SK-N-SH (cell line): Measurements from ENCODE around the gene SKIC2. TPM values are rescaled to one million over a fixed set of nuclear protein-coding genes. Genes with fewer than 3 reads are reported as not detected.

Experiments used
- CTCF ChIA-PET: fragments of 300-600, 350-600 bp; formaldehyde crosslinking; extraction: SDS; loops from one replicate; lab custom pipeline; 2021; lab: Yijun Ruan, JAX
- POLR2A ChIA-PET: fragments of 350-600 bp; sonication (Branson Sonifier 250); formaldehyde crosslinking; extraction: SDS; loops from one replicate; lab custom pipeline; 2020; ENCODE audit warnings: antibody characterized with exemption, inconsistent platforms; lab: Yijun Ruan, JAX
- DNase-seq: peaks from one replicate; pipeline ENCODE4 v3.0.0; 2012
- H2AFZ ChIP-seq: fragments of 200-600 bp; sonication (generic); 2 replicates; pipeline ENCODE4 v1.8.1; 2016; ENCODE audit warnings: antibody characterized with exemption, mild to moderate bottlenecking, low read depth
- H3F3A ChIP-seq: fragments of 200-600 bp; sonication (generic); replicated peaks from 2 replicates; pipeline ENCODE3; 2016; ENCODE audit warnings: antibody characterized with exemption, mild to moderate bottlenecking; ENCODE audit not compliant: insufficient read depth
- H3K27ac ChIP-seq, 2 experiments: fragments of 200-500 bp in 1 of 2; fragments of 200-600 bp in 1 of 2; sonication (Bioruptor generic) in 1 of 2; sonication (generic), shearing (Covaris generic) in 1 of 2; 2 replicates each; pipeline versions ENCODE4 v1.5.1 to v1.6.1; 2014 to 2016; ENCODE audit warnings: low read depth in 2 of 2, inconsistent platforms in 1 of 2, low read length in 1 of 2, mild to moderate bottlenecking in 1 of 2, mixed read lengths in 1 of 2
- H3K27me3 ChIP-seq: fragments of 200-600 bp; sonication (generic), shearing (Covaris generic); 2 replicates; pipeline ENCODE4 v1.6.1; 2016; ENCODE audit warnings: mixed run types; ENCODE audit not compliant: insufficient read depth
- H3K36me3 ChIP-seq, 2 experiments: fragments of 200-500 bp in 1 of 2; fragments of 200-600 bp in 1 of 2; sonication (Bioruptor generic) in 1 of 2; sonication (generic) in 1 of 2; replicated peaks in 1 of 2; 2 replicates each; pipeline versions ENCODE3 to v1.5.1; 2014 to 2016; ENCODE audit warnings: low read length in 1 of 2, mild to moderate bottlenecking in 1 of 2; ENCODE audit not compliant: insufficient read depth in 2 of 2, control insufficient read depth in 1 of 2
- H3K4me1 ChIP-seq, 2 experiments: fragments of 200-500 bp in 1 of 2; fragments of 200-600 bp in 1 of 2; sonication (Bioruptor generic) in 1 of 2; sonication (generic), shearing (Covaris generic) in 1 of 2; 2 replicates each; pipeline versions ENCODE4 v1.5.1 to v1.6.1; 2014 to 2016; ENCODE audit warnings: low read depth in 1 of 2, low read length in 1 of 2, mixed run types in 1 of 2; ENCODE audit not compliant: insufficient read depth in 2 of 2, control insufficient read depth in 1 of 2
- H3K4me2 ChIP-seq: fragments of 200-600 bp; sonication (generic), shearing (Covaris generic); 2 replicates; pipeline ENCODE4 v1.6.1; 2017; ENCODE audit warnings: mixed run types
- H3K4me3 ChIP-seq, 2 experiments: fragments of 200-500 bp in 1 of 2; fragments of 200-600 bp in 1 of 2; sonication (Bioruptor generic) in 1 of 2; sonication (generic), shearing (Covaris generic) in 1 of 2; 2 replicates each; pipeline versions ENCODE4 v1.5.1 to v1.8.1; 2014 to 2016; ENCODE audit warnings: low read depth in 2 of 2, inconsistent platforms in 1 of 2, low read length in 1 of 2, mild to moderate bottlenecking in 1 of 2, mixed read lengths in 1 of 2, moderate library complexity in 1 of 2
- H3K79me2 ChIP-seq: fragments of 200-600 bp; sonication (generic); 2 replicates; pipeline ENCODE4 v1.8.1; 2017; ENCODE audit warnings: mild to moderate bottlenecking; ENCODE audit not compliant: insufficient read depth
- H3K9ac ChIP-seq: fragments of 200-600 bp; sonication (generic); 2 replicates; pipeline ENCODE4 v1.6.1; 2017; ENCODE audit warnings: mixed run types
- H3K9me2 ChIP-seq: fragments of 200-600 bp; sonication (generic); 2 replicates; pipeline ENCODE4 v1.6.1; 2017; ENCODE audit warnings: mixed run types
- H3K9me3 ChIP-seq: fragments of 200-600 bp; sonication (generic); 2 replicates; pipeline ENCODE4 v1.6.1; 2017; ENCODE audit warnings: mixed run types, mild to moderate bottlenecking, moderate library complexity
- H4K20me1 ChIP-seq: fragments of 200-600 bp; sonication (generic); 2 replicates; pipeline ENCODE4 v1.6.1; 2017; ENCODE audit warnings: mild to moderate bottlenecking, mixed run types; ENCODE audit not compliant: insufficient read depth
- FOXJ3 ChIP-seq: sonication (generic); formaldehyde crosslinking; IDR thresholded peaks from 2 replicates; pipeline ENCODE4 v1.5.1; 2020; ENCODE audit warnings: mild to moderate bottlenecking, missing genetic modification reagents
- MEF2A ChIP-seq: IDR thresholded peaks from 2 replicates; pipeline ENCODE4 v1.4.0; 2012; ENCODE audit warnings: low read depth, borderline replicate concordance
- MXI1 ChIP-seq: IDR thresholded peaks from 2 replicates; pipeline ENCODE4 v1.6.1; 2012; ENCODE audit warnings: mild to moderate bottlenecking, low read depth, low read length, improper control_type of control experiment
- NFIC ChIP-seq: IDR thresholded peaks from 2 replicates; pipeline ENCODE4 v1.4.0; 2012; ENCODE audit warnings: borderline replicate concordance
- RAD21 ChIP-seq: IDR thresholded peaks from 2 replicates; pipeline ENCODE4 v1.6.1; 2012; ENCODE audit warnings: mild to moderate bottlenecking, low read length
- SIN3A ChIP-seq: IDR thresholded peaks from 2 replicates; pipeline ENCODE4 v1.6.1; 2012; ENCODE audit warnings: low read depth, mild to moderate bottlenecking, low read length, moderate library complexity, borderline replicate concordance
- TEAD4 ChIP-seq: IDR thresholded peaks from 2 replicates; pipeline ENCODE4 v1.4.0; 2012; ENCODE audit warnings: mild to moderate bottlenecking, borderline replicate concordance; ENCODE audit not compliant: insufficient read depth
- WGBS: methylation state at CpG from one replicate; pipeline ENCODE4 v1.1.6; 2017; ENCODE audit warnings: low lambda C conversion rate; 5-methylcytosine and 5-hydroxymethylcytosine counted together
- polyA plus RNA-seq, 3 experiments: library from polyadenylated mRNA; depleted of rRNA; stranded (reverse); fragments of >200 nt; gene quantifications; 2 replicates each; pipeline ENCODE4 v1.2.3, GENCODE V29; 2012
- TF ChIP-seq, protein P1 (sequence below): IDR thresholded peaks from 2 replicates; pipeline ENCODE4 v1.4.0; 2012; ENCODE audit warnings: low read depth, borderline replicate concordance
- TF ChIP-seq, protein P2 (sequence below): IDR thresholded peaks from 2 replicates; pipeline ENCODE4 v1.6.1; 2012; ENCODE audit warnings: mild to moderate bottlenecking, low read depth, low read length, moderate library complexity
- TF ChIP-seq, protein P3 (sequence below): IDR thresholded peaks from 2 replicates; pipeline ENCODE4 v1.4.0; 2012; ENCODE audit warnings: low read depth

Gene SKIC2
- polyA plus RNA-seq, 1 of the 3 experiments (the other 2 are of a cell fraction): 89.4 TPM

DNA sequence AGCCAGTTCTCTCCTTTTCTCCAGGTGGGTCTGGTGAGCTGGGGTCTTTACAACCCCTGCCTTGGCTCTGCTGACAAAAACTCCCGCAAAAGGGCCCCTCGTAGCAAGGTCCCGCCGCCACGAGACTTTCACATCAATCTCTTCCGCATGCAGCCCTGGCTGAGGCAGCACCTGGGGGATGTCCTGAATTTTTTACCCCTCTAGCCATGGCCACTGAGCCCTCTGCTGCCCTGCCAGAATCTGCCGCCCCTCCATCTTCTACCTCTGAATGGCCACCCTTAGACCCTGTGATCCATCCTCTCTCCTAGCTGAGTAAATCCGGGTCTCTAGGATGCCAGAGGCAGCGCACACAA lies 13.8 kb upstream of the SKIC2 start:
- no peak for TF ChIP-seq NFIC
- no peak for TF ChIP-seq FOXJ3 (CRISPR knock-in tag)
- no peak for TF ChIP-seq MXI1
- TF ChIP-seq, protein P1, sequence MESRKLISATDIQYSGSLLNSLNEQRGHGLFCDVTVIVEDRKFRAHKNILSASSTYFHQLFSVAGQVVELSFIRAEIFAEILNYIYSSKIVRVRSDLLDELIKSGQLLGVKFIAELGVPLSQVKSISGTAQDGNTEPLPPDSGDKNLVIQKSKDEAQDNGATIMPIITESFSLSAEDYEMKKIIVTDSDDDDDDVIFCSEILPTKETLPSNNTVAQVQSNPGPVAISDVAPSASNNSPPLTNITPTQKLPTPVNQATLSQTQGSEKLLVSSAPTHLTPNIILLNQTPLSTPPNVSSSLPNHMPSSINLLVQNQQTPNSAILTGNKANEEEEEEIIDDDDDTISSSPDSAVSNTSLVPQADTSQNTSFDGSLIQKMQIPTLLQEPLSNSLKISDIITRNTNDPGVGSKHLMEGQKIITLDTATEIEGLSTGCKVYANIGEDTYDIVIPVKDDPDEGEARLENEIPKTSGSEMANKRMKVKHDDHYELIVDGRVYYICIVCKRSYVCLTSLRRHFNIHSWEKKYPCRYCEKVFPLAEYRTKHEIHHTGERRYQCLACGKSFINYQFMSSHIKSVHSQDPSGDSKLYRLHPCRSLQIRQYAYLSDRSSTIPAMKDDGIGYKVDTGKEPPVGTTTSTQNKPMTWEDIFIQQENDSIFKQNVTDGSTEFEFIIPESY: no peak
- no peak for TF ChIP-seq TEAD4
- TF ChIP-seq, protein P2, sequence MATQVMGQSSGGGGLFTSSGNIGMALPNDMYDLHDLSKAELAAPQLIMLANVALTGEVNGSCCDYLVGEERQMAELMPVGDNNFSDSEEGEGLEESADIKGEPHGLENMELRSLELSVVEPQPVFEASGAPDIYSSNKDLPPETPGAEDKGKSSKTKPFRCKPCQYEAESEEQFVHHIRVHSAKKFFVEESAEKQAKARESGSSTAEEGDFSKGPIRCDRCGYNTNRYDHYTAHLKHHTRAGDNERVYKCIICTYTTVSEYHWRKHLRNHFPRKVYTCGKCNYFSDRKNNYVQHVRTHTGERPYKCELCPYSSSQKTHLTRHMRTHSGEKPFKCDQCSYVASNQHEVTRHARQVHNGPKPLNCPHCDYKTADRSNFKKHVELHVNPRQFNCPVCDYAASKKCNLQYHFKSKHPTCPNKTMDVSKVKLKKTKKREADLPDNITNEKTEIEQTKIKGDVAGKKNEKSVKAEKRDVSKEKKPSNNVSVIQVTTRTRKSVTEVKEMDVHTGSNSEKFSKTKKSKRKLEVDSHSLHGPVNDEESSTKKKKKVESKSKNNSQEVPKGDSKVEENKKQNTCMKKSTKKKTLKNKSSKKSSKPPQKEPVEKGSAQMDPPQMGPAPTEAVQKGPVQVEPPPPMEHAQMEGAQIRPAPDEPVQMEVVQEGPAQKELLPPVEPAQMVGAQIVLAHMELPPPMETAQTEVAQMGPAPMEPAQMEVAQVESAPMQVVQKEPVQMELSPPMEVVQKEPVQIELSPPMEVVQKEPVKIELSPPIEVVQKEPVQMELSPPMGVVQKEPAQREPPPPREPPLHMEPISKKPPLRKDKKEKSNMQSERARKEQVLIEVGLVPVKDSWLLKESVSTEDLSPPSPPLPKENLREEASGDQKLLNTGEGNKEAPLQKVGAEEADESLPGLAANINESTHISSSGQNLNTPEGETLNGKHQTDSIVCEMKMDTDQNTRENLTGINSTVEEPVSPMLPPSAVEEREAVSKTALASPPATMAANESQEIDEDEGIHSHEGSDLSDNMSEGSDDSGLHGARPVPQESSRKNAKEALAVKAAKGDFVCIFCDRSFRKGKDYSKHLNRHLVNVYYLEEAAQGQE: no peak
- TF ChIP-seq RAD21: no peak
- no peak for TF ChIP-seq SIN3A
- TF ChIP-seq, protein P3, sequence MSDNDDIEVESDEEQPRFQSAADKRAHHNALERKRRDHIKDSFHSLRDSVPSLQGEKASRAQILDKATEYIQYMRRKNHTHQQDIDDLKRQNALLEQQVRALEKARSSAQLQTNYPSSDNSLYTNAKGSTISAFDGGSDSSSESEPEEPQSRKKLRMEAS: no peak
- TF ChIP-seq MEF2A: no peak
- no peaks in the 10 kb centered on the region for H4K20me1 ChIP-seq
- peak overlapping the region; percentile 2 to 49; a peak in 1 of 4 replicates for H3K4me3 ChIP-seq
- no peaks in the 10 kb centered on the region for H3K36me3 ChIP-seq
- H3K4me1 ChIP-seq: peaks cover 9 to 15% of the 10 kb centered on the region in 2 experiments; a peak in 1 of 4 replicates
- peaks cover 15% of the 10 kb centered on the region for H3F3A ChIP-seq
- ChIA-PET CTCF (no interaction called here), POLR2A (no interaction called here)
- WGBS: 74% methylated on average over 9 of the region's 9 CpGs
- no peak overlapping the region; the same call in 1 of the 2 replicates for H3K9ac ChIP-seq
- H3K27me3 ChIP-seq: no peaks in the 10 kb centered on the region
- peak overlapping the region; percentile 78 for H3K4me2 ChIP-seq
- no peaks in the 10 kb centered on the region for H3K79me2 ChIP-seq
- no peaks in the 10 kb centered on the region for H3K9me2 ChIP-seq
- DNase-seq: no peak
- H2AFZ ChIP-seq: peak overlapping the region; percentile 89
- H3K9me3 ChIP-seq: no peaks in the 10 kb centered on the region
- H3K27ac ChIP-seq: peak overlapping the region; percentile 39 to 92; a peak in 3 of 4 replicates
